GM21723 (cell line): ENCODE results near the gene GAS2L1.

Experiments
- ATAC-seq: cut with Tn5 transposase; IDR thresholded peaks from one replicate; pipeline ENCODE4 v1.9.1; 2021; ENCODE audit warnings: mild to moderate bottlenecking, moderate library complexity; ENCODE audit not compliant: unreplicated experiment

GAS2L1 gene

GRCh38 chr22:29275167-29275566 is 31.3 kb upstream of the GAS2L1 start:
- ATAC-seq = no peak

DNA sequence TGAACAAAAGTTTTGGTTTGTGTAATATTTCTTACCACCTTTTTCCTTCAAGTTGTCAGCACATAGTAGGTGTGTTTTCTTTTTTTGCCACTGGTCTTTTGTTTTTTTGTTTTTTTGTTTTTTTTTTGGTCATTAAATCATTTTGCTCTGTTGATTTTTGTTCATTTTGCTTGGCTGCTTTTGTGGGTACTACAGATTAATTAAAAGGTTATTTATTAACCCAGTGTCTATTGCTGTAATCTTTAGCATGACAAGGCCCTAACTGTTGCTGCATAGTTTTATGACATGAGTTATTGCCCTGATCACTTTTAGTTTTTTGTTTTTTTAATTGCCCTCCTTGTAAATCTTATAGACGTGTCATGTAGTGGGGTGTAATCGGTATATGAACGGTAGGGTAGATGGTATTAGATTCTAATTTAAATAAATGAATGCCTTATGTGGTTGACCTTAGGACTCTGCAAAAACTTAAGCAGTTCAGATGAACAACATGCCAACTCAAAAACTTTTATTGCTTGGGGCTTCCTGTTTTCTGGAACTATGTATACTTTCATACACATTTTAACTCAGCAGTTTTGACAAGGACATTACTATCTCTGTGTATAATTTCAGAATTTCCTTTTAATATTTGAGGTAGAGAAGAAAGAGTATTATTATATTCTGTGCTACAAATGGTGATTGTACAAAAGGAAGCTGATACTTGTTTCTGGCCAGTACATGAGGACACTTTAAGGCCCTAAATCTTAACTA is 30.5 kb upstream of the GAS2L1 start:
- ATAC-seq = no peak

DNA sequence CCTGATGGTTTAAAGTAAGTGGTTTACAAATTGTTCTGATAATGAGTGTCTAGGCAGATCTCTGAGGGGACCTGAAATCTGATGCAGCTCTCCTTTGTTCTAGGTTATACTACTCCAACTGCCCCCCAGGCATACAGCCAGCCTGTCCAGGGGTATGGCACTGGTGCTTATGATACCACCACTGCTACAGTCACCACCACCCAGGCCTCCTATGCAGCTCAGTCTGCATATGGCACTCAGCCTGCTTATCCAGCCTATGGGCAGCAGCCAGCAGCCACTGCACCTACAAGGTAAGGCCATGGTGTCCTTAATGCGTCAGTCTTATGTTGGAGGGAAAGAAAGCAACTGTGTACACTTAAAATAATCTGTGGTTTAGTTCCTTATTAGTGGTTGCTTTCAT is 28.5 kb upstream of the GAS2L1 start:
- no peak for ATAC-seq

- no peak for ATAC-seq
Observed at GRCh38 chr22:29284196-29284595, 22.3 kb upstream of the GAS2L1 start.

DNA sequence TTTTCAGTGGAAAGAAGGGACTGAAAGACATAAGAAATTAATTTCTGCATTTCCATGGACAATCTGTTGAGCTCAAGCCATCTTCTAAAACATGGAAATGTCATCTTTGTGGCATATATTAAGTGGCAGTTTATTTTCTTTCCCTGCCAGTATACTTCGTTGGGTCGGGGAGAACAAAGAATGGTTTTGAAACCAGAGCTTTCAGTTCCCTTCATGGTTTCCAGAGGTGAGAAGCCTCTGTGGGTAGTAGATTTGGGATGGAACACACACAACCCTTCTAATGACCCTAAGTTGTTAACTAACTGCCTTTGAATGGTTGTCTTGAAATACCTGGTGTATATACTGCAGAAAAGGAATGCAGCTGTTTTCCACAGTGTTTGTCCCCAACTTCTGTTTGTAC is 17.6 kb upstream of the GAS2L1 start:
- no peak for ATAC-seq

- ATAC-seq = no peak
Observed at GRCh38 chr22:29290061-29290460, 16.4 kb upstream of the GAS2L1 start.

- no peak for ATAC-seq
Observed at GRCh38 chr22:29291215-29291614, 15.2 kb upstream of the GAS2L1 start.

- ATAC-seq = no peak
Observed at GRCh38 chr22:29292379-29292778, 14.1 kb upstream of the GAS2L1 start.

DNA sequence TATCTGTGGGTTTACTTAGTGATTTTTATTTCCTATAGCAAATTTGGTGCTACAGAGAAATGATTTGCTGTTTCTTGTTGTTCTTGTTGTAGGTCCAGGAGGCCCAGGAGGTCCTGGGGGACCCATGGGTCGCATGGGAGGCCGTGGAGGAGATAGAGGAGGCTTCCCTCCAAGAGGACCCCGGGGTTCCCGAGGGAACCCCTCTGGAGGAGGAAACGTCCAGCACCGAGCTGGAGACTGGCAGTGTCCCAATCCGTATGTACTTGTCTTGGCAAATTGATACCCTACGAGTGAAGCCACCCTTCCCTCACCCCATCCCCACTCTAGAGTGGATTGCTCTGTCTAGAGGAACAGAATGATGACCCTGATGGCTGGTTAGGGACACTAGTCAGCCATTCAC is 7.8 kb upstream of the GAS2L1 start:
- ATAC-seq = no peak

- no peak for ATAC-seq
Observed at GRCh38 chr22:29299136-29299900, 7.1 kb upstream of the GAS2L1 start.

DNA sequence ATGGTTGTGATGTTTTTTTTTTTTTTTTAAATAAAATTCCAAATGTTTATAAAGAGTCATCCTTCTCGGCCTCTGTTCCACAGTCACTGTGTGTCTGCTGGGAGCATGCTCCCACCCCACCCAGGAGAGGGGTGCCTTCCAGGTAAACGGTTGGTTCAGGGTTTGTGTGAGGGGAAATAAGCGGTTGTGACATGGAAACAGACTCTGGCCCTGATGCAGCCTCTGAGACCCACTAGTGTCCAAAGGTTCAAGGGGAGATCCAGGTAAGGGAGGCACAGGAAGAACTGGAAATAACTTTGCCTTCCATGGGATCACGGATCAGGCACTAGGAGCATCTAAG is 6.0 kb upstream of the GAS2L1 start:
- ATAC-seq = no peak

DNA sequence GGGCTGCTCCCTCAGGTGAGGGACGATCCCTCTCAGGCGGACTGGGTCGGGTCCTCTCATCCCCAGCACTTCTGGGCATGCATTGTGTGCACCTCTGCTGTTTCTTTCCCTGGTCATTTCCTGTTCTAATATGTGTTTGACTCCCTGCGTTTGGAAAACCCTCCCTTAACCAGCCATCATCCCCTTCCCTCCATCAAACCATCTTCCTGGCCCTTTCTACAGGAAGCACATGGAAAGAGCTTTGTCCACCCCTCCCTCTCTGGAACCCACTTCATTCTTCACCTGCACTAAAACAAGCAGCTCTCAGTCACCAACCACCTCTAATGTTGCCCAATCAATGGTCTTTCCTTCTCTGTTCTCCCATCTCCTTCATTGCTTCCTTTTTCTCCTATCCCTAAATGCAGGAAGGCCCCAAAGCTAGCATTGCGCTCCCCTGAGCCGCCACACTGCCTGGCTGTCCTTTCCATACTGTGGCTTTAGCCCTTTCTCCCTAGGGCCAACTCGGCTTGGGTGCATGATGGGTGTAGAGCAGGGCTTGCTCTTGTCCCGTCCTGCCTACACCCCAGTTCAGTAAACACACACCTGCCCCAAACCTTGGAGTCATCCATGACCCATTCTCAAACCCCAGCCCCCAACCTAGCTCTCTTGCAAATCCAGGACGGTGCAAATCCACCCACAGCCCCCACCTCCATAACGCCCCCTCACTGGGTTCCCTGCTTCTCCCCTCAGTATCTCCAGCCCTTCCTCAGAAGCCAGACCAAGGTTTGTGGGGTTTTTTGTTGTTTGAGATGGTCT is 5.4 kb upstream of the GAS2L1 start:
- ATAC-seq = no peak

DNA sequence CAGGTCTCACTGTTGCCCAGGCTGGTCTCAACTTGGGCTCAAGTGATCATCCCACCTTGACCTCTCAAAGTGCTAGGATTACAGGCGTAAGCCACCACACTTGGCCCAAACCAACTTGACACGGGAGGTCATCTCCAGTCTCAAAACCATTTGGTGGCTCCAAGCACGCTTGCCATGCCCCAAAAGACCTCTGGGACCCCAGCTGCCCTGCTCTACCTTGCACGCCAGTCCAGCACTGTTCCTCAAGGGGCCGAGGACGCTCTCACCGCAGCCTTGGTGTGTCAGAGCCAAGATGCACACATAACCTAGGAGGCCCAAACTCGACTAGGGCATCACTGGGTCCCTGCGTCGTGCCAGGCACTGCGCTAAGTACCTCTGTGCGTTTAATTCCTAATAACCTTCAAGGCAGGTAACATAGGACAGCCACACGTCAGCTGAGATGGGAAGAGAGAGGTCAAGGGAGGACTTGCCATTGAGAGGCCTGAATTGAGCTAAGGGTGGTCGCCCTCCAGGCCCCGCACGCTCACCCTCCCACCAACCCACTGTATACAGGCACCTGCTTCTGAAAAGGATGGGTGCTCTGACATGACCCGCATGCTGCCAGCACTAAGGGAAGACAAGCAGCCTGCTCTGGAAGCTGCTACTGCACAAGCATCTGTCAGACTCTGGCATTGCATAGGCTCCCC is 4.6 kb upstream of the GAS2L1 start:
- ATAC-seq = no peak

DNA sequence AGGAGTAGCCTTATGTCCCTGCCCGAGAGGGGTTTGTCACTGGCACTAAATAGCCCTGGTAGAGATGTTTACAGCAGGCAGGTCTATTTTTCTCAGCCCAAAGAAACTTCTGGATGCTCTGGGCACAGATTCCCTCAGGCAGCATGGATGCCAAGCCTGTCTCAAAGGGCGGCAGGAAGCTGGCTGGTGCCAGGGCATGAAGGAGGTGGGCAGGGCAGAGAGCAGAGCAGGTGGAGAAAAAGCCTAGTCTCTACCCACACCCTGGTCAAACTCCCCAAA is 4.1 kb upstream of the GAS2L1 start:
- ATAC-seq = no peak

GRCh38 chr22:29302681-29303465 is 3.6 kb upstream of the GAS2L1 start:
- no peak for ATAC-seq

- ATAC-seq = no peak
Observed at GRCh38 chr22:29305836-29306174, 645 bp upstream of the GAS2L1 start.

- no peak for ATAC-seq
Observed at GRCh38 chr22:29306835-29307595, 565 bp downstream of the GAS2L1 start.

DNA sequence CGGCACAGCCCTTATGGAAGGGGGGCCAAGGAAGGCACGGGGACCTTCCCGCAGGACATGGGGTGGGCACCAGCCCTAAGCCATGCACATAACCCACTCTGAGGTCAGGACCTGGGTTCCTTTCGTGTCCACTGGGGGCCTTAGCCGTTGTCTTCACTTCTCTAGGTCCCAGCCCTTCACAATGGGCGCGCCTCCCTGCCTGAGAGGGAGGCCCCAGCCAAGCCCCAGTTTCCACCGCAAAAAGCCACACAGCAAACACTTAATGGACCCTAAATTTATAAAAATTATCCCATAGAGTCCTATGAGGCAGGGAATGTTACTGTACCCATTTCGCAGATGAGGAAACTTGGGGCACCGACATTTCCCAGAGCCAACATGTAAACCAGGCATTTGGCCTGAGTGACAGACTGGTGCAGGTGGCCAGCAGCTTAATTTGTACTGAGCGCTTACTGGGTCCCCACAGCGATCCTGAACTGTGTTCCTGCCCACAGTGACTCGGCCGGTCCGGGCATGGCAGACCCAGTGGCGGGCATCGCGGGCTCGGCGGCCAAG is 1.2 kb downstream of the GAS2L1 start:
- no peak for ATAC-seq

GRCh38 chr22:29308148-29308790 is 1.8 kb downstream of the GAS2L1 start:
- no peak for ATAC-seq
